Aorta (tissue), 5 donors: Measurements from ENCODE around the gene NDUFA11. TPM values are rescaled to one million over a fixed set of nuclear protein-coding genes. Genes with fewer than 3 reads are reported as not detected.
"Not testable (repeated sequence)": the region's sequence is repeated elsewhere in the genome, so short reads cannot be mapped to it uniquely, and the experiment has no call there.

ENCODE experiments used
- ATAC-seq: fragments of 200-7000 bp; cut with Tn5 transposase; one replicate; pipeline ENCODE4 v1.9.1; 2022; ENCODE audit warnings: moderate library complexity; ENCODE audit not compliant: low FRiP score
- DNase-seq, 2 donors: peaks; one replicate each; pipeline ENCODE4 v3.0.0-alpha.2; 2020
- H3K27ac ChIP-seq, 2 donors: one replicate each; pipeline ENCODE4 v1.5.1; 2013; ENCODE audit warnings: low read length in 2 of 2, mild to moderate bottlenecking in 2 of 2, moderate library complexity in 2 of 2, control low read depth in 1 of 2, inconsistent platforms in 1 of 2, low read depth in 1 of 2
- H3K27me3 ChIP-seq, 2 donors: one replicate each; pipeline ENCODE4 v1.6.1; 2013; ENCODE audit warnings: control low read depth in 1 of 2, low read length in 1 of 2, mild to moderate bottlenecking in 1 of 2, moderate library complexity in 1 of 2; ENCODE audit not compliant: insufficient read depth in 2 of 2, control insufficient read depth in 1 of 2
- H3K36me3 ChIP-seq, 2 donors: one replicate each; pipeline ENCODE4 v1.6.1; 2013; ENCODE audit warnings: control low read depth in 1 of 2, low read length in 1 of 2, mild to moderate bottlenecking in 1 of 2; ENCODE audit not compliant: insufficient read depth in 2 of 2, control insufficient read depth in 1 of 2
- H3K4me1 ChIP-seq, 2 donors: one replicate each; pipeline ENCODE4 v1.6.1; 2013; ENCODE audit warnings: low read length in 2 of 2, control low read depth in 1 of 2, mild to moderate bottlenecking in 1 of 2, moderate library complexity in 1 of 2; ENCODE audit not compliant: insufficient read depth in 2 of 2, control insufficient read depth in 1 of 2
- H3K4me3 ChIP-seq, 2 donors: one replicate each; pipeline ENCODE4 v1.5.1; 2013; ENCODE audit warnings: low read length in 2 of 2, control low read depth in 1 of 2, mild to moderate bottlenecking in 1 of 2
- H3K9me3 ChIP-seq: one replicate; pipeline ENCODE4 v1.6.1; 2013; ENCODE audit warnings: mild to moderate bottlenecking, low read length; ENCODE audit not compliant: control insufficient read depth
- WGBS, 2 donors: extraction: QIAGEN DNeasy Blood & Tissue Kit; methylation state at CpG; one replicate each; pipeline ENCODE4 v1.1.7; 2013; 5-methylcytosine and 5-hydroxymethylcytosine counted together
- intact Hi-C, 2 donors: fragments of 100-400 bp; cut with DNase I; formaldehyde crosslinking; loops; one replicate each; pipeline versions ENCODE4 v1.14.2 to v1.15.0; 2022
- polyA plus RNA-seq, 2 donors: library from polyadenylated mRNA; stranded (reverse); fragments of 200-250 nt; gene quantifications; one replicate each; pipeline ENCODE4 v1.2.3, GENCODE V29; 2013
- total RNA-seq, 2 donors: library from RNA; stranded (reverse); fragmentation: NEBNext Ultra II Directional; extraction: Animal tissue kit (Norgen Biotek cat#: 25700); gene quantifications; one replicate each; pipeline ENCODE4 v1.2.1, GENCODE V29; 2021
- donor health status: healthy with polysubstance abuse.
- donor health status: Bipolar disorder and iron deficiency.
- donor health status: DM: no; HTN: no; CAD: no.
- donor health status: DM: no; HTN: no; CAD: no.
- donor health status: DM: yes; HTN: yes; CAD: no.

NDUFA11 gene
- total and polyA plus RNA-seq, 4 donors: 138 to 405 (median 239) TPM

DNA sequence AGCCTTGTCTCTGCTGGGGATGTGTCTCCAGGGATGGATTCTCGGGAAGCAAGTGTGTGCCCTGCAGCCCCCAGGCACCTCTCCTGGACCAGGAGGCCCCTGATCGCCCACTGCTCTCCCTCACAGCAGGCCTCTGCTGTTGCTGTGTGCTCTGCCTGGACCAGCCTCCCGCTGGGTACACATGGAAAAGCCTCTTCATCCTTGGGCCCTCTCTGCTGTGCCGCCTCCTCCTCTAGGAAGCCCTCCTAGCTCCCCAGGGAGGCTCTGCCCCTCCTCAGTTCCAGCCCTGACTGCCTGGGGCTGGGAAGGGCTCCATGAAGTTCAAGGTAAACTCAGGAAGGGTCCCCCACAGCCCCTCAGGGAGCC is 12.0 kb downstream of the NDUFA11 start:
- intact Hi-C loops: loop anchor here in 1 of 2 donors (10.0 kb wide), 1 partner anchor 87 kb away; the partner anchor contains the start of gene NRTN
- 36 to 45% methylated on average over 4 of the region's 4 CpGs for WGBS, 2 donors
- Histone ChIP-seq H3K27me3 (no peaks in the 10 kb centered on the region), H3K4me3 (no peak overlapping the region), H3K4me1 (no peaks in the 10 kb centered on the region), H3K9me3 (no peaks in the 10 kb centered on the region), H3K27ac (no peak overlapping the region), H3K36me3 (no peaks in the 10 kb centered on the region)
- no peak for DNase-seq
- ATAC-seq: no peak

DNA sequence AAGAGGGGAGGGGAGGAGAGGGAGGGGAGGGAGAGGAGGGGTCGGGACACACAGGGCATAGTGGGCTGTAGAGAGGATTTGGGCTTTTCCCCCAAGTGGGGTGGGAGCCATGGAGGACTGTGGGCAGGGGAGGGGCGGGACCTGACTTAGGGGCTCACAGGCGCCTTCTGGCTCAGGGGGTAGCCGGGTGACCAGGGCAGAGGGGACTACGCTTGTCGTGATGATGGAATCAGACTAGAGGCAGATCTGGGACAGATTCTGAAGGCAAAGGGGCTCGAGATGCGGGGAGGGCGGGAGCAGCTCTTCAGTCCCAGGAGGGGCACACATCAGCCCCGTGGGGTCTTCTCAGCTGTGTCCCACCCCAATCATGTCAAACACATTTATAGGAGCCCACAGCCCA is 13.5 kb downstream of the NDUFA11 start:
- Histone ChIP-seq H3K4me1 (no peaks in the 10 kb centered on the region), H3K27ac (no peak overlapping the region), H3K9me3 (no peaks in the 10 kb centered on the region), H3K27me3 (no peaks in the 10 kb centered on the region), H3K36me3 (no peaks in the 10 kb centered on the region), H3K4me3 (no peak overlapping the region)
- intact Hi-C loops: loop anchor here in 1 of 2 donors (10.0 kb wide), 1 partner anchor 85 kb away; the partner anchor contains the start of gene NRTN
- ATAC-seq (no peak), DNase-seq (no peak)
- WGBS, 2 donors: 43 to 47% methylated on average over 10 of the region's 10 CpGs

DNA sequence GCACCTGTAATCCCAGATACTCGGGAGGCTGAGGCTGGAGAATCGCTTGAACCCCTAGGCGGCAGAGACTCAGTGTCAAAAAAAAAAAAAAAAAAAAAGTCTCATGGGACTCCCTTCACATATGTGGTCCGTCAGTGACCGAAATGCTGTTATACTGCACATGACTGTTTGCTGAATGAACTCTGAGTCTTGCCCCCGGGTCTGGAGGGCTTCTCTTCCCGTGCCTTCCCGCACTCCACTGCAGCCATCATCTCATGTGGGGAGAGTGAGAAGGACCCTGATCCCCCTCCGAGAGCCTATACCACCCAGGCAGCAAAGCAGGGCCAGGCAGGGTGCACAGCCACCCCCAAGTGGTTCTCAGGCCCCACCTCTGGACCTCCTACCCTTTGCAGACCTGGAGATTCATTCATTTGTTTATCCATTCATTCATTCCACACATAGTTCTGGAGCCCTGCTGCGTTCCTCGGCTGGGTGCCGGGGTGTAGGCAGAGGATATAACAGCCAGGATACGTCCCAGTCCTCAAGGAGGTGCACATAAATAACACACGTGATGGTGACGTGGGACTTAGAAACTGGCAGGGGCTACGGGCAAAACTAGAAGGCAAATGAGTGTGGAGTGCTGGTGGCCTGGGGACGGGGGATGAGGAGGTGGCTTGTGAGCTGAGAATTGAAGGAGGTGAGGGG is 14.2 kb downstream of the NDUFA11 start:
- Histone ChIP-seq H3K27ac (no peak overlapping the region), H3K4me3 (no peak overlapping the region), H3K4me1 (no peaks in the 10 kb centered on the region), H3K9me3 (no peaks in the 10 kb centered on the region), H3K36me3 (no peaks in the 10 kb centered on the region), H3K27me3 (no peaks in the 10 kb centered on the region)
- ATAC-seq (no peak), DNase-seq (no peak)
- 34 to 37% methylated on average over 17 of the region's 17 CpGs for WGBS, 2 donors
- intact Hi-C loops: no loop called here

DNA sequence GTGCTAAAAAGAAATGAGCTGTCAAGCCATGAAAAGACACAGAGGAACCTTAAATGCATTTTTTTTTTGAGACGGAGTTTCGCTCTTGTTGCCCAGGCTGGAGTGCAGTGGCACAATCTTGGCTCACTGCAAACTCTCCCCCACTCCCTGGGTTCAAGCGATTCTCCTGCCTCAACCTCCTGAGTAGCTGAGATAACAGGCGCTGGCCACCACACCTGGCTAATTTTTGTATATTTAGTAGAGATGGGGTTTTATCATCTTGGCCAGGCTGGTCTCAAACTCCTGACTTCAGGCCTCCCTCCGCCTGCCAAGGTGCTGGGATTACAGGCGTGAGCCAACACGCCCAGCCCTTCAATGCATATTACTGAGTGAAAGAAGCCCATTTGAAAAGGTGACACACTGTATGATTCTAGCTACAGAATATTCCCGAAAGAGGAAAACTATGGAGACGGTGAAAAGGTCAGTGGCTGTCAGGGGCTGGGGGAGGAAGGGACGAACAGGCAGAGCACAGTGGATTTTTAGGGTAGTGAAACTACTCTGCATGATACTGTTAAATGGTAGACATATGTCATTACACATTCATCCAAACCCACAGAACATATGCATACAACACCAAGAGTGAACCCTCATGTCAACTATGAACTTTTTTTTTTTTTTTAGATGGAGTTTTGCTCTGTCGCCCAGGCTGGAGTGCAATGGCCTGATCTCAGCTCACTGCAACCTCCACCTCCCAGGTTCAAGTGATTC is 19.4 kb downstream of the NDUFA11 start:
- ATAC-seq, H3K4me1 ChIP-seq, H3K27ac ChIP-seq, DNase-seq, H3K27me3 ChIP-seq, H3K4me3 ChIP-seq, H3K36me3 ChIP-seq, intact Hi-C loops, H3K9me3 ChIP-seq: not testable (repeated sequence)
- 66 to 71% methylated on average over 11 of the region's 11 CpGs for WGBS, 2 donors

DNA sequence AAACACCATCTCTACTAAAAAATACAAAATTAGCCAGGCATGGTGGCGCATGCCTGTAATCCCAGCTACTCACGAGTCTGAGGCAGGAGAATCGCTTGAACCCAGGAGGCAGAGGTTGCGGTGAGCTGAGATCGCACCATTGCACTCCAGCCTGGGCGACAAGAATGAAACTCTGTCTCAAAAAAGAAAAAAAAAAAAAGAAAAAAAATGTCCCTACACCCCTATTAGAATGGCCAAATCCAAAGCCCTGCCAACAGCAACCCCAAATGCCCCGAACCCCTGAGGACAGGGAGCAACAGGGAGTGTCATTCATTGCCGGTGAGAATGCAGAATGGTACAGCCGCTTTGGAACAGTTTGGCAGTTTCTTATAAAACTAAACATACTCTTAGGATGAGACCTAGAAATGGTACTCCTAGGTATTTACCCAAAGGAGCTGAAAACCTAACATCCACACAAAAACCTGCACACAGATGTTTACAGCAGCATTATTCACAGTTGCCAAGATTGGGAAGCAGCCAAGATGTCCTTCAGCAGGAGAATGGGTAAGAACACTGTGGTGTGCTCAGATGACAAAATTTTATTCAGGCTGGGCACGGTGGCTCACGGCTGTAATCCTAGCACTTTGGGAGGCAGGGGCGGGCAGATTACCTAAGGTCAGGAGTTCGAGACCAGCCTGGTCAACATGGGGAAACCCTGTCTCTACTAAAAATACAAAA is 20.3 kb downstream of the NDUFA11 start:
- H3K27ac ChIP-seq, intact Hi-C loops, H3K9me3 ChIP-seq, H3K4me1 ChIP-seq, DNase-seq, H3K4me3 ChIP-seq, H3K27me3 ChIP-seq, H3K36me3 ChIP-seq, ATAC-seq: not testable (repeated sequence)
- WGBS, 2 donors: 53 to 61% methylated on average over 10 to 13 of the region's 13 CpGs

DNA sequence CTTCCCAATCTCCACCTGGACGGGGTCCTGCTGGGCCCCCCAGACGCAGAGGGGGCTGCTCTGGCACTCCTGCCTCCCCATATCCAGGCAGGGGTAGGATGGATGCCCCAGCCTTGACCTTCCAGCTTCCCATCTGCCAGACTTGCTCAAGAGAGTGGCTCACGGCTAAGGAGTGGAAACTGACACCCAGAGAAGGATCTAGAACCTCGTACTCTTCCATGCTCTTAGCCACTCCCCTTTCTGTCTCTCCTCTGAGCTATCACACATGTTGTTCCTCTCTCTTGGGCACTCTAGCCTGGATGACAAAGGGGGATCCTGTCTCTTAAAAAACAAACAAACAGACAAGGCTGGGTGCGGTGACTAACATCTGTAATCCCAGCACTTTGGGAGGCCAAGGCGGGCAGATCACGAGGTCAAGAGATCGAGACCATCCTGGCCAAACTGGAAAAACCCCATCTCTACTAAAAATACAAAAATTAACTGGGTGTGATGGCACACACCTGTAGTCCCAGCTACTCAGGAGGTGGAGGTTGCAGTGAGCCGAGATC is 21.1 kb downstream of the NDUFA11 start:
- Histone ChIP-seq H3K27ac (no peak overlapping the region), H3K9me3 (no peaks in the 10 kb centered on the region), H3K4me1 (no peaks in the 10 kb centered on the region), H3K36me3 (no peaks in the 10 kb centered on the region), H3K4me3 (no peak overlapping the region), H3K27me3 (no peaks in the 10 kb centered on the region)
- intact Hi-C loops: no loop called here
- ATAC-seq: no peak
- no peak for DNase-seq
- WGBS, 2 donors: 60 to 69% methylated on average over 9 of the region's 9 CpGs

DNA sequence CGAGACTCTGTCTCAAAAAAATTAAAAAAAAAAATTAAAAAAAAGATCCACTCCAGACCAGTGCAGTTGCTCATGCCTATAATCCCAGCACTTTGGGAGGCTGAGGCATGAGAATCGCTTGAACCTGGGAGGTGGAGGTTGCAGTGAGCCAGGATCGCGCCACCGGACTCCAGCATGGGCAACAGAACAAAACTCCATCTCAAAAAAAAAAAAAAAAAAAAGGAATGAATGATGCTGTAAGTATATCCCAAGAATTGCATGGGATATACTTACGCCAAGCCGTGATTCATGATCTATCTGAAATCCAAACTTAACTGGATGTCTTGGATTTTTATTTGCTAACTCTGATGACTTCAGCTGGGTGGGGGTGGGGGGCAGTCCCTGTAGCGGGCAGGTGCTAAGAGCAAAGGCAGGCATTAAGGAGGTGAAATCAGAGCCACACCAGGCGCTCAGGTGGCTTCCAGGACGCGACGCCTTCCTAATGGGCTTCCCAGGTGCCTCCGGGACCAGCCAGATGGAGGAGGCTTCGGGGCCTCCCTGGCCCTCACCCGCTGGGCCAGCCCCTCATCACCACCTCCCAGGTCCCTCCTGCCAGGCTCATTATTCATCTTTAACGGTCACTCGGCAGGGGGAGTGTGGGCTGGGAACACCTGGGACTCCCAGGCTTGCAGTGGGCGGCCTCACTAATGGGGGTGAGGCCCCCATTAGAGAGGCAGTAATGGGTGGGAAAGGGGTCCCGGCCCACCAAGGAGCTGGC is 21.9 kb downstream of the NDUFA11 start:
- Histone ChIP-seq H3K27me3 (no peaks in the 10 kb centered on the region), H3K27ac (no peak overlapping the region), H3K9me3 (no peaks in the 10 kb centered on the region), H3K4me1 (no peaks in the 10 kb centered on the region), H3K36me3 (no peaks in the 10 kb centered on the region), H3K4me3 (no peak overlapping the region)
- ATAC-seq (peak; percentile 40), DNase-seq (no peak)
- WGBS, 2 donors: 47 to 49% methylated on average over 19 of the region's 19 CpGs
- intact Hi-C loops: no loop called here

DNA sequence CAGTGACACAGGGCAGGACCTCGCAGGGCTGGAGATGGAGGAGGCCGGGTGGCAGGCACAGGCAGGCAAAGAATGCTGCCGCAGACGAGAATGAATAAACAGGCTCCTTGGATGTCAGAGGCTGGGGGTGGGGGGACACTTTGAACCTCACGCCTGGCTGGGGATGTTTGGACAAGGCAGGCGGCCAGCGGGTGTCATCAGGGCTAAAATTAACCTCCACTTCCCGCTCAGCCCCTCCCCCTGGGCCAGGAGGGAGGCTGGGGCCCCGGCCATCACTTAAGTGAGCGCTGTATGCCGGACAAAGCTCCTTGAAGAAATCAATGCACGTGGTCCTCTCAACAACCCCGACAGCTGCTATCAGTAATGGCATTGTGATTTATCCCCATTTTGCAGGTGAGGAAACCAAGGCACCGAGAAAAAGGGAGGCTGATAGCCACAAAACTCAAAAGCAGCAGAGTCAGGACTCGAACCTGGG is 22.9 kb downstream of the NDUFA11 start:
- H3K4me3 ChIP-seq: no peak overlapping the region
- H3K36me3 ChIP-seq: no peaks in the 10 kb centered on the region
- H3K9me3 ChIP-seq: no peaks in the 10 kb centered on the region
- H3K4me1 ChIP-seq: no peaks in the 10 kb centered on the region
- WGBS, 2 donors: 9 to 12% methylated on average over 15 of the region's 15 CpGs
- H3K27ac ChIP-seq: no peak overlapping the region
- ATAC-seq: peak; percentile 38
- H3K27me3 ChIP-seq: no peaks in the 10 kb centered on the region
- intact Hi-C loops: no loop called here
- peak in 1 of 2 donors; percentile 83 for DNase-seq
